H1 (cell line): Measurements from ENCODE around the gene YAF2. TPM values are rescaled to one million over a fixed set of nuclear protein-coding genes. Genes with fewer than 3 reads are reported as not detected.

Source experiments
- CTCF ChIA-PET: fragments of 300-600 bp; sonication (Branson Sonifier 250); formaldehyde crosslinking; loops from one replicate; lab custom pipeline; 2021; ENCODE audit not compliant: partially characterized antibody; lab: Charles Lee
- POLR2A ChIA-PET: fragments of 300-600 bp; sonication (Branson Sonifier 250); formaldehyde crosslinking; loops from one replicate; lab custom pipeline; 2021; ENCODE audit warnings: inconsistent platforms; ENCODE audit not compliant: partially characterized antibody; lab: Charles Lee
- DNase-seq, 2 experiments: peaks; one replicate each; pipeline versions ENCODE4 v3.0.0 to v3.0.0-alpha.2; 2010 to 2022; ENCODE audit warnings: low spot score in 2 of 2, low read depth in 1 of 2, mixed read lengths in 1 of 2
- FAIRE-seq: peaks from 2 replicates; lab custom pipeline; 2011; peaks lifted over from hg19 to GRCh38; lab: Jason Lieb, UNC
- H2AFZ ChIP-seq: 2 replicates; pipeline ENCODE4 v1.8.1; 2012; ENCODE audit warnings: low read length, inconsistent platforms
- H2AK5ac ChIP-seq: 2 replicates; pipeline ENCODE4 v1.6.1; 2013; ENCODE audit warnings: low read depth, low read length
- H2BK120ac ChIP-seq: replicated peaks from 2 replicates; pipeline ENCODE3; 2013; ENCODE audit warnings: low read depth, low read length, inconsistent platforms
- H2BK12ac ChIP-seq: 2 replicates; pipeline ENCODE4 v1.6.1; 2013; ENCODE audit warnings: low read depth, low read length
- H2BK15ac ChIP-seq: 2 replicates; pipeline ENCODE4 v1.6.1; 2013; ENCODE audit warnings: low read length
- H2BK20ac ChIP-seq: 2 replicates; pipeline ENCODE4 v1.6.1; 2013; ENCODE audit warnings: low read length
- H2BK5ac ChIP-seq: 2 replicates; pipeline ENCODE4 v1.6.1; 2013; ENCODE audit warnings: low read depth, low read length
- H3K14ac ChIP-seq: 2 replicates; pipeline ENCODE4 v1.6.1; 2013; ENCODE audit warnings: inconsistent platforms; ENCODE audit not compliant: insufficient read length
- H3K18ac ChIP-seq: 2 replicates; pipeline ENCODE4 v1.6.1; 2013; ENCODE audit warnings: low read length; ENCODE audit errors: extremely low read depth
- H3K23ac ChIP-seq: 2 replicates; pipeline ENCODE4 v1.6.1; 2013; ENCODE audit warnings: inconsistent platforms; ENCODE audit not compliant: insufficient read length
- H3K23me2 ChIP-seq: 2 replicates; pipeline ENCODE4 v1.6.1; 2013; ENCODE audit warnings: low read depth, low read length
- H3K27ac ChIP-seq: 2 replicates; pipeline ENCODE4 v1.6.1; 2011; ENCODE audit warnings: low read depth, low read length, inconsistent platforms
- H3K27me3 ChIP-seq, 4 experiments: replicated peaks in 1 of 4; 1 replicate in 1 of 4; 2 replicates in 3 of 4; pipeline versions ENCODE4 v1.6.1 to v1.8.1; 2011 to 2013; ENCODE audit warnings: low read length in 3 of 4, mild to moderate bottlenecking in 3 of 4, inconsistent platforms in 2 of 4, mixed read lengths in 2 of 4, moderate library complexity in 1 of 4; ENCODE audit not compliant: control insufficient read depth in 3 of 4, insufficient read depth in 3 of 4; ENCODE audit errors: extremely low read depth in 1 of 4
- H3K36me3 ChIP-seq, 4 experiments: 2 replicates each; pipeline versions ENCODE4 v1.6.1 to v1.8.1; 2011 to 2013; ENCODE audit warnings: mild to moderate bottlenecking in 4 of 4, low read length in 3 of 4, moderate library complexity in 2 of 4, control low read depth in 1 of 4, inconsistent platforms in 1 of 4; ENCODE audit not compliant: insufficient read depth in 4 of 4, control insufficient read depth in 2 of 4
- H3K4ac ChIP-seq: replicated peaks from 2 replicates; pipeline ENCODE3; 2013; ENCODE audit warnings: low read length, low read depth, mixed read lengths, inconsistent platforms; ENCODE audit not compliant: insufficient read length
- H3K4me1 ChIP-seq, 4 experiments: replicated peaks in 1 of 4; 1 replicate in 1 of 4; 2 replicates in 3 of 4; pipeline versions ENCODE4 v1.6.1 to v1.8.1; 2011 to 2013; ENCODE audit warnings: low read length in 3 of 4, inconsistent platforms in 2 of 4, mixed read lengths in 1 of 4; ENCODE audit not compliant: insufficient read depth in 4 of 4, control insufficient read depth in 3 of 4
- H3K4me2 ChIP-seq, 2 experiments: 2 replicates each; pipeline versions ENCODE4 v1.6.1 to v1.8.1; 2011 to 2013; ENCODE audit warnings: low read depth in 2 of 2, low read length in 2 of 2, control low read depth in 1 of 2, inconsistent platforms in 1 of 2, mild to moderate bottlenecking in 1 of 2; ENCODE audit not compliant: insufficient read depth in 1 of 2
- H3K4me3 ChIP-seq, 4 experiments: fragments of 200-600, 300-600 bp in 1 of 4; sonication (generic), shearing (Covaris generic), sonication (Bioruptor Twin) in 1 of 4; 2 replicates each; pipeline versions ENCODE4 v1.5.1 to v1.8.1; 2011 to 2016; ENCODE audit warnings: low read length in 4 of 4, low read depth in 3 of 4, control low read depth in 2 of 4, inconsistent platforms in 2 of 4, mild to moderate bottlenecking in 2 of 4, mixed read lengths in 1 of 4, moderate library complexity in 1 of 4; ENCODE audit not compliant: insufficient read depth in 2 of 4; ENCODE audit errors: extremely low read depth in 1 of 4
- H3K56ac ChIP-seq: replicated peaks from 2 replicates; pipeline ENCODE3; 2013; ENCODE audit warnings: low read depth, mild to moderate bottlenecking, mixed read lengths, low read length, inconsistent platforms; ENCODE audit not compliant: insufficient read length
- H3K79me1 ChIP-seq: 2 replicates; pipeline ENCODE4 v1.6.1; 2013; ENCODE audit warnings: low read depth, low read length, control low read depth
- H3K79me2 ChIP-seq, 2 experiments: 2 replicates each; pipeline versions ENCODE4 v1.6.1 to v1.8.1; 2012 to 2013; ENCODE audit warnings: low read length in 2 of 2, mild to moderate bottlenecking in 2 of 2, inconsistent platforms in 1 of 2; ENCODE audit not compliant: insufficient read depth in 2 of 2, control insufficient read depth in 1 of 2
- H3K9ac ChIP-seq, 4 experiments: replicated peaks in 1 of 4; 1 replicate in 1 of 4; 2 replicates in 3 of 4; pipeline versions ENCODE4 v1.6.1 to v1.8.1; 2011 to 2013; ENCODE audit warnings: low read depth in 3 of 4, low read length in 3 of 4, control low read depth in 2 of 4, mild to moderate bottlenecking in 2 of 4, moderate library complexity in 2 of 4, inconsistent platforms in 1 of 4; ENCODE audit errors: extremely low read depth in 1 of 4
- H3K9me3 ChIP-seq, 2 experiments: 2 replicates each; pipeline versions ENCODE4 v1.6.1 to v1.8.1; 2012 to 2013; ENCODE audit warnings: mild to moderate bottlenecking in 2 of 2, moderate library complexity in 2 of 2, control low read depth in 1 of 2, inconsistent platforms in 1 of 2, low read depth in 1 of 2, low read length in 1 of 2, mixed read lengths in 1 of 2; ENCODE audit not compliant: insufficient read depth in 2 of 2
- H4K20me1 ChIP-seq, 2 experiments: replicated peaks in 1 of 2; 2 replicates each; pipeline versions ENCODE3 to v1.8.1; 2011 to 2013; ENCODE audit warnings: inconsistent platforms in 2 of 2, low read length in 2 of 2, mild to moderate bottlenecking in 1 of 2; ENCODE audit not compliant: insufficient read depth in 2 of 2, control insufficient read depth in 1 of 2
- H4K5ac ChIP-seq: 2 replicates; pipeline ENCODE4 v1.6.1; 2013; ENCODE audit warnings: low read length, low read depth, mixed read lengths, inconsistent platforms; ENCODE audit not compliant: insufficient read length
- H4K8ac ChIP-seq: 2 replicates; pipeline ENCODE4 v1.8.0; 2013; ENCODE audit warnings: mild to moderate bottlenecking, moderate library complexity, low read length, inconsistent platforms; ENCODE audit not compliant: insufficient read depth; ENCODE audit errors: extremely low read depth
- H4K91ac ChIP-seq: replicated peaks from 2 replicates; pipeline ENCODE3; 2013; ENCODE audit warnings: low read length, mixed read lengths, inconsistent platforms; ENCODE audit not compliant: insufficient read length
- ASH2L ChIP-seq: fragments of 200-600, 300-600 bp; sonication (generic); IDR thresholded peaks from one replicate; pipeline ENCODE4 v1.7.1; 2017; ENCODE audit warnings: low read length
- CREB1 ChIP-seq: IDR thresholded peaks from 2 replicates; pipeline ENCODE4 v1.6.1; 2012; ENCODE audit warnings: inconsistent platforms
- E2F6 ChIP-seq: IDR thresholded peaks from 2 replicates; pipeline ENCODE4 v1.6.1; 2012; ENCODE audit warnings: inconsistent platforms
- GABPA ChIP-seq: IDR thresholded peaks from 2 replicates; pipeline ENCODE4 v1.6.1; 2011; ENCODE audit warnings: mild to moderate bottlenecking, low read length, moderate library complexity, borderline replicate concordance; ENCODE audit not compliant: insufficient read depth
- RBBP5 ChIP-seq: IDR thresholded peaks from 2 replicates; pipeline ENCODE4 v1.7.1; 2012; ENCODE audit warnings: low read depth, mild to moderate bottlenecking, inconsistent platforms, low read length, moderate library complexity, borderline replicate concordance
- SP4 ChIP-seq: IDR thresholded peaks from 2 replicates; pipeline ENCODE4 v1.6.1; 2012; ENCODE audit warnings: low read length, inconsistent platforms
- SRF ChIP-seq: IDR thresholded peaks from 2 replicates; pipeline ENCODE4 v1.6.1; 2011; ENCODE audit warnings: mild to moderate bottlenecking, low read depth, low read length, moderate library complexity
- TAF1 ChIP-seq: IDR thresholded peaks from 2 replicates; pipeline ENCODE4 v1.6.1; 2011; ENCODE audit warnings: mild to moderate bottlenecking, low read depth, low read length
- TAF7 ChIP-seq: optimal IDR thresholded peaks from 2 replicates; pipeline ENCODE3; 2011; ENCODE audit warnings: low read depth, mild to moderate bottlenecking, inconsistent platforms, low read length, moderate library complexity, borderline replicate concordance
- TBP ChIP-seq: IDR thresholded peaks from 2 replicates; pipeline ENCODE4 v1.6.1; 2011; ENCODE audit warnings: low read depth, low read length, improper control_type of control experiment
- WGBS, 2 experiments: shearing (Covaris generic) in 1 of 2; methylation state at CpG; one replicate each; pipeline versions ENCODE4 v1.1.6 to v1.1.7; 2013 to 2015; ENCODE audit warnings: low lambda C conversion rate in 2 of 2, mixed read lengths in 2 of 2, inconsistent platforms in 1 of 2, low coverage in 1 of 2, missing lambda C conversion rate in 1 of 2; ENCODE audit not compliant: insufficient replicate concordance in 2 of 2, insufficient coverage in 1 of 2, insufficient read length in 1 of 2; ENCODE audit errors: extremely low coverage in 1 of 2, missing lambda C conversion rate in 1 of 2; 5-methylcytosine and 5-hydroxymethylcytosine counted together
- polyA plus RNA-seq, 7 experiments: library from polyadenylated mRNA; depleted of rRNA in 3 of 7; stranded (reverse) in 5 of 7; unstranded in 2 of 7; fragments of >200 nt in 5 of 7; fragments of 200-250 nt in 2 of 7; gene quantifications; 1 replicate in 5 of 7; 2 replicates in 1 of 7; 4 replicates in 1 of 7; pipeline versions ENCODE4 v1.2.1 to v1.2.3, GENCODE V29; 2011 to 2013; ENCODE audit warnings: missing spikeins in 2 of 7, mixed read lengths in 2 of 7
- total RNA-seq: library from RNA; stranded (reverse); fragmentation: NEBNext Ultra II Directional; extraction: Animal tissue kit (Norgen Biotek cat#: 25700); gene quantifications from 2 replicates; pipeline ENCODE4 v1.2.1, GENCODE V29; 2021

The YAF2 gene
- total and polyA plus RNA-seq, 2 of the 8 experiments (the other 6 are each of a cell fraction or from before 2014, with no cell fraction given): 0.50 to 2.2 TPM

DNA sequence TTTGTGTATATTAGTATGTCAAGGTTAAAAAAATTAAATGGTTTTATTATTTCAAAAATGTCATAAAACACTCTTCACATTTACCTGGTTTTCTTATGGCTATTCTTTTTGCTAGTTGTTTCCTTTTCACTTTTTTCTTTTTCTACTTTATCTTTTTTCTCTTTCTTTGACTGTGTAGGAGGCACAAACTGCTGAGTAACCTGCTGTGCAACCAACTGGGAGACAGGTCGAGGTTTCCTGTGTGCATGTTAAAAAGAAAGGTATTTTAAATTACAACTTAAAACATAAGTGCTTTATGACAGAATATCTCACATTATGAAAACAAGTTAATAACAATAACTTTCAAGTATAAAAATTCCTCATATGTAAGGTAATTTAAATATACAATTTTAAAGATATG lies 76.5 kb downstream of the YAF2 start:
- Histone ChIP-seq H4K20me1 (no peaks in the 10 kb centered on the region), H3K14ac (no peak overlapping the region), H3K9me3 (no peaks in the 10 kb centered on the region), H2BK20ac (no peak overlapping the region), H4K8ac (no peak overlapping the region), H2AK5ac (no peak overlapping the region), H3K4me3 (no peak overlapping the region), H3K9ac (no peak overlapping the region), H3K79me1 (no peaks in the 10 kb centered on the region), H3K23ac (no peak overlapping the region), H2BK120ac (no peak overlapping the region), H4K91ac (no peak overlapping the region), H4K5ac (no peak overlapping the region), H2AFZ (no peak overlapping the region), H3K79me2 (no peaks in the 10 kb centered on the region), H3K4me2 (no peak overlapping the region), H3K27ac (no peak overlapping the region), H3K56ac (no peak overlapping the region), H3K27me3 (no peaks in the 10 kb centered on the region), H3K18ac (no peak overlapping the region), H3K4ac (no peak overlapping the region), H3K23me2 (no peaks in the 10 kb centered on the region), H2BK5ac (no peak overlapping the region), H3K4me1 (no peaks in the 10 kb centered on the region), H2BK15ac (no peak overlapping the region), H2BK12ac (no peak overlapping the region), H3K36me3 (no peaks in the 10 kb centered on the region)
- no peak for FAIRE-seq
- ChIA-PET POLR2A (no interaction called here), CTCF (interaction anchor here (1.2 kb wide), 1 partner anchor 31 kb away, joined by 3 read pairs; no protein-coding TSS in a partner anchor)
- TF ChIP-seq SP4 (no peak), GABPA (no peak), TBP (no peak), ASH2L (no peak), E2F6 (no peak), CREB1 (no peak), RBBP5 (no peak), TAF7 (no peak), SRF (no peak), TAF1 (no peak)
- DNase-seq: no peak
- WGBS, 2 experiments: 68% methylated on average over 1 of the region's 1 CpG; no CpG with 5 or more reads in 1 of the 2 experiments
